ENCODE results near the gene CHD1L.

CHD1L gene

DNA sequence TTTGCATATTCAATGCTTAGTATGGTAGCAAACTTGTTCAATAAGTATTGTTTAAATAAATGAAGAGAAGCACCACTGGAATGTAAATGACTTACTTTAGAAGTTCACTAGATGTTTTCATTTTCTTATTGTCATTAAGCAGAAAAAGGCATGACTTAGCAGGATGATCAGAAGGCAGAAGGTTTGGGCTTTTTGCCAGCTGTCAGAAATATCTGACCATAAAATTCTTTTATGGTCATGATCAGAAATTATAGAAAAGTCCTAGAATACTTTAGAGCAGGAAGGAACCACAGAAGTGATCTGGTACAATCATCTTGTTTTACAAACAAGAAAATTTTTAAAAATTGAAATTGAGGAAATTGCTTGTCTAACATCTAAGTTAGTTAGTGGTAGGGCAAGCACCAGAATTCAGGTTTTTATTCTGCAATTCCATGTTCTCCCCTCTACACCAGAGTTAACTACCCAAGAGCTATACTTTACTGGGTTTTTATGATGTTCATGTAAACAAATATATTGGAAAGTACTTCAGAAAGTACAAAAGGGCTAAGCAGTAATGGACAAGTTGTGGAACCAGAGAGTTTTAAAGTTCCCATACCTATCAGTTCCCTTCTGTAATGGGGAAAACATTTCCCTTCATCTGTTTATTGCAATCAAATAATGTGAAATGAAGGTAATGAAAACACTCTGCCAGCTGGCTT is 27.5 kb upstream of the CHD1L start:
- TF ChIP-seq, protein P1, sequence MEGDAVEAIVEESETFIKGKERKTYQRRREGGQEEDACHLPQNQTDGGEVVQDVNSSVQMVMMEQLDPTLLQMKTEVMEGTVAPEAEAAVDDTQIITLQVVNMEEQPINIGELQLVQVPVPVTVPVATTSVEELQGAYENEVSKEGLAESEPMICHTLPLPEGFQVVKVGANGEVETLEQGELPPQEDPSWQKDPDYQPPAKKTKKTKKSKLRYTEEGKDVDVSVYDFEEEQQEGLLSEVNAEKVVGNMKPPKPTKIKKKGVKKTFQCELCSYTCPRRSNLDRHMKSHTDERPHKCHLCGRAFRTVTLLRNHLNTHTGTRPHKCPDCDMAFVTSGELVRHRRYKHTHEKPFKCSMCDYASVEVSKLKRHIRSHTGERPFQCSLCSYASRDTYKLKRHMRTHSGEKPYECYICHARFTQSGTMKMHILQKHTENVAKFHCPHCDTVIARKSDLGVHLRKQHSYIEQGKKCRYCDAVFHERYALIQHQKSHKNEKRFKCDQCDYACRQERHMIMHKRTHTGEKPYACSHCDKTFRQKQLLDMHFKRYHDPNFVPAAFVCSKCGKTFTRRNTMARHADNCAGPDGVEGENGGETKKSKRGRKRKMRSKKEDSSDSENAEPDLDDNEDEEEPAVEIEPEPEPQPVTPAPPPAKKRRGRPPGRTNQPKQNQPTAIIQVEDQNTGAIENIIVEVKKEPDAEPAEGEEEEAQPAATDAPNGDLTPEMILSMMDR (IDR thresholded peaks at IDR 0.05; ENCODE audit: insufficient read depth, low read depth, low read length, missing control alignments): no peak
- no peak for DNase-seq (ENCODE audit: low read depth)
- no peak overlapping the region for H3K4me3 ChIP-seq (ENCODE audit: low read length)

DNA sequence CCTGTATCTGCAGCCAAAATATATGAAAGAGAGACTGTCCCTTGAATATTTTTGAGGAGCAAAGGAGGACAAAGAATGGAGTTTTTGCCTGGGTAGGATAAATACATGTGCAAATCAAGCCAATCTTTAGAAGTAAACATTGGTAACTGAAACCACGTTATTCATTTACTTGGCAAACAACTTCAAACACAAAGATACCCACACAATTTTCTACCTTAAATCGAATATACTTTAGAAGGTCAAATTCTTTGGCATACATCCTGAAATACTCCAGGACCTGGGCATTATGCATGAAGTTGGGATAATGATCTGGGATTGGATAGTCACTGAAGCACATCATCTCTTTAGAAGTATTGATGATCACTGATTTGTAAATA is 27.0 kb upstream of the CHD1L start:
- no peak for DNase-seq (ENCODE audit: low read depth)
- H3K4me3 ChIP-seq (ENCODE audit: low read length): no peak overlapping the region
- TF ChIP-seq, protein P1 (IDR thresholded peaks at IDR 0.05; ENCODE audit: insufficient read depth, low read depth, low read length, missing control alignments): no peak

DNA sequence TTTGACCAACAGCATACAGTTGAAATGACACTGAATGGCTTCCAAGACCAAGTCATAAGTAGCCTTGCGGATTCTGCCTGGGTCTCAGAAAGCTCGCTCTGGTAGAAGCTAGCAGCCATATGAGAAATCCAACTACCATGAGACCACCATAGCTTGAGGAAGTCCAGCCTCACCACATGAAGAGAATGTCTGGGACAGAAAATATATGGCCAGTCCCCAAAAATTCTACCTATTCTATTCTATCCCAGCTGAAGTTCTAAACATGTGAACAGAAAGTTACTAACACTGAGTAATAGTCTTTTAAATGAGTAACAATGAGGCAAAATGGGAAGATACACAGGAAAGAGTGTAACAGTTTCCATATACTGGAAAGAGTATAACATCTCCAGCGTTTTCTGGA is 26.4 kb upstream of the CHD1L start:
- H3K4me3 ChIP-seq (ENCODE audit: low read length): no peak overlapping the region
- TF ChIP-seq, protein P1 (IDR thresholded peaks at IDR 0.05; ENCODE audit: insufficient read depth, low read depth, low read length, missing control alignments): no peak
- DNase-seq (ENCODE audit: low read depth): no peak

DNA sequence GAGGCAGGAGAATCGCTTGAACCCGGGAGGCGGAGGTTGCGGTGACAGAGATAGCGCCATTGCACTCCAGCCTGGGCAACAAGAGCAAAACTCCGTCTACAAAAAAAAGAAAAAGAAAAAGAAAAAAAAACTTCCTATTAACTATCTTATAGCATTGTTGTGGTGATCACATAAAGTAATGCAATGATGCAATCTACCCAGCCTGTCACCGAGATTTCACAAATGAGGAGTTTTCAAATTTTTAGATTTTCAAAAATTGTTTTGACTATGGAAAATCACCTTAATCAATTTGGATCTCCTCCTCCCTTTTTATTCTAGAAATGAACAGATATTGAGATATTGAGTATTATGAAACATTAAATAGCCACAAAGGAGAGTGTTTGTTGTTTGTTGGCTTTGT is 25.3 kb upstream of the CHD1L start:
- TF ChIP-seq, protein P1 (IDR thresholded peaks at IDR 0.05; ENCODE audit: insufficient read depth, low read depth, low read length, missing control alignments): no peak
- no peak overlapping the region for H3K4me3 ChIP-seq (ENCODE audit: low read length)
- DNase-seq (ENCODE audit: low read depth): no peak

DNA sequence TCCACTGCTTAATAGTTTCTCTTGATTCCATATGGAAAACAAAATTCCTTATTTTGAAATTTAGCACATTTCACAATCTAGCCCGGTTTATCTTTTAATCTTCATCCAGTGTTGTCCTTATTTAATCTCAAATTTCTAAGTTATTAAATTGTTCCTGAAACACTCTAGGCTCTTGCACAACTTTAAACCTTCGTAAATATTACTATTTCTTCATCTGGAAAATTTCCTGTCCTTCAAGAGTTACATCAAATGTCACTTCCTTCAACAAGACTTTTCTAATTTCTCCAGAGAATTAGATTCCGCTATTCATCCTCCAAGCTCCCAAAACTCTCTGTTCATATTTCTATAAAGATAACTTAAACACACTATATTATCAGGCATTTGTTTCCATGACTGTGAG is 23.9 kb upstream of the CHD1L start:
- DNase-seq (ENCODE audit: low read depth): no peak

DNA sequence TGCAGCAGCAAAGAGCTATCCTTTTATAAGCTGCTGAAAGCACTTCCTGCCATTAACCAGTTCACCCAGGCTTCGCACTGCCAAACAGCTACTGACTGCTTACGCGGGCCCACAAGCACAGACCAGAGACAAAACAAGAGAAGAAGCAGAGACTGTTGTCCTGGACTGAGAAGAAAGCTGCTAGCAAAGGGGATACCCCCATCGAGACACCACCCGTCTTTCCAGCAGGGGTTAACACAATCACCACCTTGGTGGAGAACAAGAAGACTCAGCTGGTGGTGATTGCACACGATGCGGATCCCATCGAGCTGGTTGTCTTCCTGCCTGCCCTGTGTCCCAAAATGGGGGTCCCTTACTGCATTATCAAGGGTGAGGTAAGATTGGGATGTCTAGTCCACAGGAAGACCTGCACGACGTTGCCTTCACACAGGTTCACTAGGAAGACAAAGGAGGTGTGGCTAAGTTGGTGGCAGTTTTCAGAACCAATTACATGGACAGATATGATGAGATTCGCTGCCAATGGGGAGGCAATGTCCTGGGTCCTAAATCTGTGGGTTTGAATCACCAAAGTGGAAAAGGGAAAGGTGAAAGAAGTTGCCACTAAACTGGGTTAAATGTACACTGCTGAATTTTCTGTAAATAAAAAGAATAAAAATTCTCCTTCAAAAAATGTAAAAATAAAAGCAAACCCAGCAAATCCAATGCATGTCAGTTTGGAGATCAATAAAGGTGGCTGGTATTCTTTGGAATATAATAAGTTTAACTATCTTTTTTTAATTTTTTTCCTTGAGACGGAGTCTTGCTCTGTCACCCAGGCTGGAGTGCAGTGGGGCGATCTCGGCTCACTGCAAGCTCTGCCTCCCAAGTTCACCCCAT is 18.5 kb upstream of the CHD1L start:
- no peak overlapping the region for H3K4me3 ChIP-seq (ENCODE audit: low read length)
- TF ChIP-seq, protein P1 (IDR thresholded peaks at IDR 0.05; ENCODE audit: insufficient read depth, low read depth, low read length, missing control alignments): no peak
- DNase-seq (ENCODE audit: low read depth): no peak

More for the DNA sequence above, 23.9 kb upstream of the CHD1L start:
- no peak overlapping the region for H3K4me3 ChIP-seq (ENCODE audit: low read length)
- TF ChIP-seq, protein P1 (IDR thresholded peaks at IDR 0.05; ENCODE audit: insufficient read depth, low read depth, low read length, missing control alignments): no peak

Measured in epithelial cell of esophagus (primary cell).